Astrocyte of the spinal cord (primary cell): ENCODE results near the gene EGR1.

ENCODE experiments used
- DNase-seq: peaks from one replicate; pipeline ENCODE4 v3.0.0; 2011; ENCODE audit warnings: low read depth, low spot score
- H3K4me3 ChIP-seq: 2 replicates; pipeline ENCODE4 v1.5.1; 2011; ENCODE audit warnings: low read depth, mild to moderate bottlenecking, low read length, moderate library complexity
- in situ Hi-C: cut with HindIII; loops from 2 replicates; pipeline ENCODE4 v1.10.0; 2017; ENCODE audit warnings: low sequenced_read_pairs
- TF ChIP-seq, protein P1 (sequence below): IDR thresholded peaks from 2 replicates; pipeline ENCODE4 v1.5.1; 2012; ENCODE audit warnings: low read depth, mild to moderate bottlenecking, low read length, inconsistent platforms

The EGR1 gene

GRCh38 chr5:138459311-138459933, 5.9 kb upstream of the EGR1 start:
- no peak for DNase-seq
- in situ Hi-C loops: no loop called here
- TF ChIP-seq, protein P1, sequence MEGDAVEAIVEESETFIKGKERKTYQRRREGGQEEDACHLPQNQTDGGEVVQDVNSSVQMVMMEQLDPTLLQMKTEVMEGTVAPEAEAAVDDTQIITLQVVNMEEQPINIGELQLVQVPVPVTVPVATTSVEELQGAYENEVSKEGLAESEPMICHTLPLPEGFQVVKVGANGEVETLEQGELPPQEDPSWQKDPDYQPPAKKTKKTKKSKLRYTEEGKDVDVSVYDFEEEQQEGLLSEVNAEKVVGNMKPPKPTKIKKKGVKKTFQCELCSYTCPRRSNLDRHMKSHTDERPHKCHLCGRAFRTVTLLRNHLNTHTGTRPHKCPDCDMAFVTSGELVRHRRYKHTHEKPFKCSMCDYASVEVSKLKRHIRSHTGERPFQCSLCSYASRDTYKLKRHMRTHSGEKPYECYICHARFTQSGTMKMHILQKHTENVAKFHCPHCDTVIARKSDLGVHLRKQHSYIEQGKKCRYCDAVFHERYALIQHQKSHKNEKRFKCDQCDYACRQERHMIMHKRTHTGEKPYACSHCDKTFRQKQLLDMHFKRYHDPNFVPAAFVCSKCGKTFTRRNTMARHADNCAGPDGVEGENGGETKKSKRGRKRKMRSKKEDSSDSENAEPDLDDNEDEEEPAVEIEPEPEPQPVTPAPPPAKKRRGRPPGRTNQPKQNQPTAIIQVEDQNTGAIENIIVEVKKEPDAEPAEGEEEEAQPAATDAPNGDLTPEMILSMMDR: no peak
- H3K4me3 ChIP-seq: no peak overlapping the region

DNA sequence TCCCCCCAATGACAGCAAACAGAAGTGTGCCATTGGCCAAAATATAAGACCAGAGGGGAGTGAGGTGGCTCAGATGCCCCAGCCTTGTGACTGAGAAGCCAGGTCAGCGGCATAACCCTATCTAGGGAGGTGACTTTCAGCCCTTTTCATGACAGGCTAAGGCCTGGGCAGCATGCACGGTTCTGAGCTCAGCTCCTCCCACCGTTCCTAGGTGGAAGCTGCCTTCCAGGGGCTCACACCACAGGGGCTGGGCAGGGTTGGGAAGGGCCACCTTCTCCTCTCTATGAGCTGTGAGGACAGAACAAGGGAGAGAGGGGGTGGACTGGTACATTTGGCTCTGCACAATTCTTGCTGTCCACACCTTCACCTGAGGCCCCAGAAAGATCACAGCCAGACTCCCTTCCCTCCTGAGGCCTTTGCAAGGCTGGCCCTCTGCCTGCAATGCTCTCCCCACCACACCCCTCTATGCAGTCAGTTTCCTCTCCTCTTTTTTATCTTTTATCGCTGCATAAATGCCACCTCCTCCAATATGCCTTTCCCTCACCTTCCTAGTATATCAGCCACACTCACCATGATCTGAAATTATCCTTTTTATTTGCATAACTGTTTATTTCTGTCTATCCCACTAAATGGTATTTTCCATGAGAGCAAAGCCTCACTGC, 5.1 kb upstream of the EGR1 start:
- H3K4me3 ChIP-seq: no peak overlapping the region

GRCh38 chr5:138461343-138462125, 3.7 kb upstream of the EGR1 start:
- in situ Hi-C loops: no loop called here
- no peak overlapping the region for H3K4me3 ChIP-seq
- TF ChIP-seq, protein P1: no peak
- DNase-seq: peak; percentile 62

More for the DNA sequence above, 5.1 kb upstream of the EGR1 start:
- in situ Hi-C loops: no loop called here
- no peak for DNase-seq
- TF ChIP-seq, protein P1: no peak

- H3K4me3 ChIP-seq: peak overlapping the region; percentile 55
- TF ChIP-seq, protein P1: peak; percentile 24
- no peak for DNase-seq
- in situ Hi-C loops: no loop called here
Measured at GRCh38 chr5:138463419-138464007, 1.8 kb upstream of the EGR1 start.

DNA sequence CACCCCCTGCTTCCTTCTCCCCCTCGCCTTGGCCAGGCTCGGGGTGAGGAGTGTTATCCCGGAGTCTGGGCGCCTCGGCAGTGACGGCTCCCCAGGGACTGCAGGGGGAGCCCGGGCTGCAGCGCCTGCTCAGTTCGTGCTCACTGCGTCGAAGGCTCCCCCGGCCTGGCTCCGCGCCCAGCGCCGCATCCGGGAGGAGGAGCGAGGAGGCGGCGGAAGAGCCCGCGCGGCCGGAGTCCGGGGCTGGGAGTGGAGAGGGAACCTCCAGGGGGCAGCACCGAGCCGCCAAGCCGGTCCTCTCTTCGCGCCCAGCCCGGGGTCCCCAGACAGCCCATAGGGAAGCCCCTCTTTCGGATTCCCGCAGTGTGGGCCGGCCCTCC, 1.3 kb upstream of the EGR1 start:
- in situ Hi-C loops: no loop called here
- DNase-seq: peak; percentile 96
- TF ChIP-seq, protein P1: peak; percentile 72
- H3K4me3 ChIP-seq: peak overlapping the region; percentile 55
